HPDE6-E6E7 (cell line): ENCODE measurements around the gene ZDHHC14.
"Not testable (repeated sequence)": the region's sequence is repeated elsewhere in the genome, so short reads cannot be mapped to it uniquely, and the experiment has no call there.

ENCODE experiments used
- DNase-seq: peaks from one replicate; pipeline ENCODE4 v3.0.0; 2011; ENCODE audit warnings: missing footprints; ENCODE audit errors: extremely low spot score

The ZDHHC14 gene

DNA sequence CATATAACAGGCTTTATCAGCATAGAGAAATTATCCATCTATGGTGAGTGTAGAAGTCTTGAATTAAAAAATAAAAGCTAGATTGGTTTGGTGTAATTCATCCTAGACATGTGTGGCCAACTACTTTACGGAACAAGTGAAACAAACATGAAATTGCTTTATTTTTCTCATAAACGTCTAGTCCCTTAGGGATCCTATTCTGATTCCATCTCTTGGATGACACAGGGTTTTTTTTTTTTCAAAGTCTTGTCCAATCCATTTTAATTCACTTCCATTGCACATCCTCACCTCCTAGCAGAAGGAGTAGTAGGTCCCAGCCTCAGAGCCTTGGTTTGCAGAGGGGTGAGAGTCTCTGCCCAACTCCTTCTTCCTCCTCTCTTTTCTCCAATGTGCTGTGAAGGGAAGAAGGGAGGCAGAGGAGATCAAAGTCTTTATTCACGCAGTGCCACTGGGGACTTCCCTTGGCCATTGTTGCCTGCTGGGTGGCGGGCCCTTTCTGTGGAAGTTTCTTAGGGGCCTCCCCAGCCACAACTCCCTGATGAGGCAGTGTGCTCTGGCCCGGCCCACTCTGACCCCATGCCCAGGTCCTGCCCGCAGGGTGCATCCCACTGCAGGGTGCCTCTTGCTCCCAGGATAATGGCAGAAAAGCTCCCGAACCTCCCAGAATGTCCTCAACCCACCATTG, 337.7 kb downstream of the ZDHHC14 start:
- no peak for DNase-seq

- DNase-seq = not testable (repeated sequence)
Measured at GRCh38 chr6:157720964-157721363, 340.0 kb downstream of the ZDHHC14 start.

- no peak for DNase-seq
Measured at GRCh38 chr6:157721426-157721825, 340.4 kb downstream of the ZDHHC14 start.

GRCh38 chr6:157721830-157722229, 340.8 kb downstream of the ZDHHC14 start:
- DNase-seq = no peak

DNA sequence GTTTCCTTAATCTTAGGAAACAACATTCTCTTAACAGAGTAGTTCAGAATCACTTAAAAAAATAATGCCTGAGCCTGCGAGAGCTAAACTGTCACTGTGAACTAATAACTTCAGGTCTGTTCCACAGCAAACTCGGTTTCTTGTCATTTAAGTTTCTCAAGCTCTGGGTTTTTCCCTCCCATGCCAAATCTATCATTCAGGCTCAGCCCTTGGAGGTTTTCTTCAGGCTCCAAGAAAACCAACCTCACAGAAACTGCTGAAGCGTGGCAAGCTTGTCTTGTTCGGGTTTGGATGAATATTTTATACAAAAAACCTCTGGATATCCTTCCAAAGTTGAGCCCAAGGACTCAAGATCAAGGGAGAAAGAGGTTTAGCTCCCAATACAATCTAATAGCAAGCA, 342.4 kb downstream of the ZDHHC14 start:
- no peak for DNase-seq

DNA sequence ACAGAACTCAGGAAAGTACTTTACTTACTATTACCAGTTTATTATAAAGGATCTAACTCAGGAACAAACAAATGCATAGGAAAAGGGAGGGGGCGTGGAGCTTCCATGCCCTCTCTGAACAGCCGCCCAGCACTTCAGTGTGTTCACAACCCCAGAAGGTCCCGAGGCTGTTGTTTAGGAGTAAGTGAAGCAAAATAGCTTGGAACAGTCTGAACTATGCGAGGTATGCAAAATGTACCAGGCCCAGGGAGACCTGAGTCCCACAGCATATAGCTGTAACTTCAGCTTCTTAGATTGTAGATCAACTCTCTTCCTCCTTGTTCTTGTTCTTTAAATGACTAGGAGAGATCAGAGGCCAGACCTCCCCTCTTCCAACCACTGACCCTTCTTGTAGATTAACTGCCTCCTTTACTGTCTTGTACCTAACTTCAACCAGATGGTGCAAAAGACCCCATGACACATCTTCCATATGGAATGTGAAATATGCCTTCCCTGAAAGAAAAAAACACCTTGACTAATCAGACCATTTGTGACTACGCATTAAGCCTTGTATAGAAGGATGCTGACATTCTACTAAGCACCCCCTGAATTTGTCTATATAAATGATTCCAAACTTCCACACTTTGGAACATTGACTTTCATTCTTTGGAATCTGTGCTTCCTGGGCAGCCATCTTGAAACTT, 343.3 kb downstream of the ZDHHC14 start:
- DNase-seq = no peak

DNA sequence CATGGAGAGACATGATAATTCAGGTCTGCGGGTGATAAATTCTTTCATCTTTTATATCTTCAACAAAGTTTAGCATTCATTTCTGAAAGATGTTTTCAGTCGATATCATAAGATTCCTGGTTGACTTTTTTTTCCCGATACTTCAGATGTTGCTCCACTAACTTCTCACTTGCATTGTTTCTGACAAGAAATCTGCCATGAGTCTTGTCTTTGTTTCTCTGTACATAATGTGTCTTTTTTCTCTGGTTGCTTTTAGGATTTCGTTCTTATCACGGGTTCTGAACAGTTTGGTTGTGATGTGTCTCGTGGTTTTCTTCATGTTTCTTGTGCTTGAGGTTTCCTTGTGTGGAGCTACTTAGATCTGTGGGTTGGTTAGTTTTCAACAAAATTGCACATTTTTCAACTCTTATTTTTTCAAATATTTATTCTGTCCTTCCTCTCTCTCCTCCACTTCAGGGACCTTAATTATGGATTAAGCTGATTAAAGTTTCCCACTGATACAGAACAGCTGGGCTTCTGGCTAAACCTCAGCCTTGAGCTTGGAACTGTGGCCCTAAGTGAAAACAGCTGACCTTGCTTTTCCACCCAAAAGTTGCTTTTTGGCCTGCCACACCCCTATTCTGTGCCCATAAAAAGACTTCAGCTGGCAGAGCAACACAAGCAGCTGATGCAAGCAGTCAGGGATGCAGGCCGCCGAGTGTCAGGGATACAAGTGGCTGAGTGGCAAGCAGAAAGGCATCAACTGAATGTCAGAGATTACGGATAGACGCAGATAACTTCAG, 344.2 kb downstream of the ZDHHC14 start:
- no peak for DNase-seq

GRCh38 chr6:157725836-157726235, 344.8 kb downstream of the ZDHHC14 start:
- no peak for DNase-seq

- no peak for DNase-seq
Measured at GRCh38 chr6:157726892-157727628, 346.1 kb downstream of the ZDHHC14 start.
